ENCODE measurements around the gene PIK3CD.
A peak's percentile ranks its signal among the peaks of the same experiment; 100 is the strongest.
"Not testable (repeated sequence)": the region's sequence is repeated elsewhere in the genome, so short reads cannot be mapped to it uniquely, and the experiment has no call there.

Gene PIK3CD

DNA sequence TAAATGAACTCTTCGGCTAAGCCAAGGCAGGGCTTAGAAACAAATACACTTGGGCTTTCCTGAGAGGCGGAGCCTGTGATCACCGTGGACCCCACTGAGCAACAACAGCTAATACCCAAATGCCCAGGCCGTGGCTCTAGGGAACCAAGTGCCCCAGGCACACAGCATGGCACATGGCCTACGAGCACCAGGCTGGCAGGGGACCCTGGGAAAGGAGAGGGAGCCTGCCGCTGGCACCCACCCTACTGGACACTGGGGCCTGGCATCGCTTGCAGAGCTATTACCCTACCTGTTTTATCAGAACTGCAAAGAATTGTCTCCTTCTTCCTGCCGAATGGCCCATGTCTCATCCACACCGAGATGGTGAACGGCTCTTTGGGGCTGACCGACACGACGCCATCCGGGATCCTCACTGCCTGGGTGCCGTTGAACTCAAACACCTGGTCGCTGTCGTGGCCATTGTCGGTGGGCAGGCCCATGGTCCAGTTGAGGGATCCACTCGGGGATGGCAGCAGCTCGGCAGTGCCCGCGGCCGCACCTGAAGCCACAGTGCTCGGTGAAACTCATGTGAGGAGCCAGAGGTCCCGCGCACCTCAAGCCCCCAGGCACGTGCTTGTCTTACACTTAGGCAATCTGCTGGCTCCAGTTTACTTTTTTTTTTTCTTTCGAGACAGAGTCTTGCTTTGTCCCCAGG, 92.7 kb downstream of the PIK3CD start:
- no peak for DNase-seq

DNA sequence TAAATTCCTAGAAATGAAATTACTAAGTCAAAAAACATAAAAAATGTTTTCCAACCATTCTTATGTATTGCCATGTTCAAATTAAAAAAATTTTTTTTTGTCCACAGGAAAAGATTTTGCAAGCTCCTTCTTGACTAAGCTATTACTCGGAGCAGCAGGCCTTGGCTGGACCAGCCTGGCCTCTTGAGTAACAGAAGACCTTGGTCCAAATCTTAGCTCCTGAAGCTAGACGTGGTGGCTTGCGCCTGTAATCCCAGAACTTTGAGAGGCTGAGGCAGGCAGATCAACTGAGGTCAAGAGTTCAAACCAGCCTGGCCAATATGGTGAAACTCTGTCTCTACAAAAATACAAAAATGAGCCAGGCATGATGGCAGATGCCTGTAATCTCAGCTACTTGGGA, 94.7 kb downstream of the PIK3CD start:
- no peak for DNase-seq

DNA sequence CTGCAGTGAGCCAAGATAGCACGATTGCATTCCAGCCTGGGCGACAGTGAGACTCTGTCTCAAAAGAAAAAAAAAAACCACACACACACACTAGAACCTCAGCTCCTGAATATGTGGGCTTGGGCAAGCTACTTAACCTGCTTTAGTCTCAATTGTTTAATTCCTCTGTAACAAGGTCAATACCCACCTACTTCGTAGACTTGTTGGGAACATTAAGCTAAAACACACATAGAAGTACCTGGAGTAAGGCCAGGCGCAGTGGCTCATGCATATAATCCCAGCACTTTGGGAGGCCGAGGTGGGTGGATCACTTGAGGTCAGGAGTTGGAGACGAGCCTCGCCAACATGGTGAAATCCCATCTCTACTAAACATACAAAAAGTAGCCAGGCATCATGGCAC, 95.1 kb downstream of the PIK3CD start:
- DNase-seq, result no peak

DNA sequence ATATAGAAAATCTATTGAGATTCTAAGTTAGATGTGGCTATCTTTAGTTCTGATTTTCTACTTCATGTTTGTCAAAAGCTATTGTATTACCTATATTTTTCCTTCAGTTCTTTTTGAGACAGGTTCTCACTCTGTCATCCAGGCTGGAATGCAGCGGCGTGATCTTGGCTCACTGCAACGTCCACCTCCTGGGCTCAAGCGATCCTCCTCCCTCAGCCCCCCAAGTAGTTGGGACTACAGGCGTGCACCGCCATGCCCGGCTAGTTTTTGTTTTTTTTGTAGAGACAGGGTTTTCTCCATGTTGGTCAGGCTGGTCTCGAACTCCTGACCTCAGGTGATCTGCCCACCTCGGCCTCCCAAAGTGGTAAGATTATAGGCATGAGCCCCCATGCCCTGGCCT, 96.9 kb downstream of the PIK3CD start:
- not testable (repeated sequence) for DNase-seq

DNA sequence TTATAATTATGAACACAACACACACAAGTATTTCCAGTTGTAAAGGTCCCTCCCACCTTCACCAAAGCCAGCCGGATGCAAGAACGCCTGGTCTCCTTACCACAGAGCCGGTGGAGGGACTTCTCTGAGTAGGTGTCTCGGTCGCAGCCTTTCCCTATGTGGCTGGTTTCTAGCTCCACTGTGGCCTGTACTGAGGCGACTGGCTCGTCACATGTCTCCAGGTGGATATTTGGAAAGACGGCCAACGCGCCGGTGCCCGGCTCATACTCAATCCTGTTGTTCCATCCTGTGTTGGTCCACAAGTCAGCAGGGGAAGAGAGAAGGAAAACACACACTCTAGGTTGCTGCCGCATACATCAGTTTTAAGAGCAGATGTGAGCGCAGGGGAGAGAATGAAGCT, 97.8 kb downstream of the PIK3CD start:
- DNase-seq, result no peak

DNA sequence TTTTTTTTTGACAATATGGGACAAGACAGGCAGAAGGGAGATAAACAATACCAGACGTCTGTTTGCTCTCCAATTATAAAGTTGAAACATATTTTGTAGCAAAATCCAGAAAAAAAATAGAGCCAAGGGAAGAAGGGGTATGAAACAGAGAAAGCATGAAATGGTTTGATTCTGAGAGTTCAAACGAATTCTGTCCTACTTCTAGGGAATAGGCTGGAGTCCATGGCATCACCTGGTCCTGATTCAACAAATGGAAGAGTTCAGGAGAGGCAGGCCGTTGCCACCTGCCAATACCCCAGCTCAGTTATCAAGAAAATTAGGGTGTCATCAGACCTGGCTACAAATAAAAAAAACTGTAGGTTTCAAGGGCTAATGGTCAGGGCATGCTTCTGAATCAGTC, 100.4 kb downstream of the PIK3CD start:
- no peak for DNase-seq

DNA sequence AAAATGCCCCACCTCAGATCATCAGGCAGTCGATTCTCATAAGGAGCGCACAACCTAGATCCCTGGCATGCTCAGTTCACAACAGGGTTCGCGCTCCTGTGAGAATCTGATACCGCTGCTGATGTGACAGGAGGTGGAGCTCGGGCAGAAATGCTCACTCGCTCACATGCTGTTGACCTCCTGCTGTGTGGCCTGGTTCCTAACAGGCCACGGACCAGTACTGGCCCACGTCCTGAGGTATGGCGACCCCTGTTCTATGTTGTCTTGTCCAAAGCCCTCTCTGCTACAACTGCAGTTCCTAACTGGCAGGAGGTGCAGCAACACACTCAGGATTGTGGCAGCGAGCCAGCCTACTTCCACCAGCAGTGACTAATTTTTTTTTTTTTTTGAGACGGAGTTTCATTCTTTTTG, 101.6 kb downstream of the PIK3CD start:
- no peak for DNase-seq

DNA sequence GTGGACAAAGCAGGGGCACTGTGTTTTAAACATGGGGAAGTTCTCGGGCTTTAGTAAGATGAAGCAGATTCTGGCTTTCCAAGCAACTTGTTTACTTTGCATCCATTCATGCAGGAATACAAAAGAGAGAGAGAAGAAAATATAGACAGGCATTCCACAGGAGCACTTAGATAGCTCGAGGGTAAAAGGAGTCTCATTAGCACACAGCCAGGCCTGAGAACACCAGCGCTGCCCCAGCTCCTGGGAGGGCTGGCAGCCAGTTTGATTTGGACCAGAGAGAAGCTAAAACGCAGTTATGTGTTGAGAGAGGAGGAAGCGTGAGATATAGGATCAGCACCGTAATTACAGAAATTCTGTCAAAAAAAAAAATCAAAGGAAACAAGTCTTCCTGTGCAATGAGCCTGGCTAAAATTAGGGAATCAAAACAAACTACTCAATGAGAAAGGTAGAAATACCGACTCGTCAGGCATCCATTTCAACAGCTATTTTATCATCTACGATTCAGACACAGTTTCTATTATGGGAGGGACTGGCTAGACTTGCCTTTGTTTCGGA, 104.0 kb downstream of the PIK3CD start:
- no peak for DNase-seq

DNA sequence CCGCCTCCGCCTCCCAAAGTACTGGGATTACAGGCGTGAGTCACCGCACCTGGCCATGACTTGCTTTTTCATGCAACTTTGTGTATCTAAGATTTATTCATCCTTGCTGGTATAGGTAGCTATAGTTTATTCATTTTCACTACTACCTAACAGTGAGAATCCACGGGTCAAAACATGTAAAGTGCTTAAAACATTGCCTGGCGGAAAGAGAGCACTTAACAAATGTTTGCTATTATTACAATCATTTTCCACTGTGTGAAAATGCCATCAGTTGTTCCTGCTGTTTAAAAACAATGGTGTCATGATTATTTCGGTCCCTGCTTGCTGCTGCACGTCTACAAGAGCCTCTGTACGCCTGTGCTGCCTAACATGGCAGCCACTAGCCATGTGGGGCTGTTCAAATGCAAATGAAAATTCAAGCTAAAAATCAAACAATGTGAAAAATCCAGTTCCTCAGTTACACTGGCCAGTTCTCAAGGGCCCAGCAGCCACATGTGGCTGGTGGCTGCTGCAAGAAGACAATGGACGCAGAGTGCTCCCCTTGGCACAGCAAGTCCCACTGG, 107.1 kb downstream of the PIK3CD start:
- DNase-seq, result no peak

DNA sequence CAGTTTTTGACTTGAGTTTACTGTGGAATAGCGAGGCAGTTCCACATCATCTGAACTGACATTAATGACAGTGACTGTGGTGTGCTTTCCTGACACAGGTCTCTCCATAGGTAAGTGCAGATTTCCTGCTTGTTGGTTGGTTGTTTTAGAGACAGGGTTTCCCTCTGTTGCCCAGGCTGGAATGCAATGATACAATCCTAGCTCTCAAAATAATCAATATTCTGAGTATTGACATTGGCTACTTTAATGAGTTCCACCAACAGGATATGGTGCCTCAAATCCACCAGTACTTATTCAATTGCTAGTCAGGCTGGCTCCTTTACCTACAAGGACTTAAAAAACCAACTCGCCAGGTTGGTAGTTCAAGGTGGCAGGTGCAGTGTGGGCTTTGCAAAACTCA, 108.4 kb downstream of the PIK3CD start:
- DNase-seq, result no peak

DNA sequence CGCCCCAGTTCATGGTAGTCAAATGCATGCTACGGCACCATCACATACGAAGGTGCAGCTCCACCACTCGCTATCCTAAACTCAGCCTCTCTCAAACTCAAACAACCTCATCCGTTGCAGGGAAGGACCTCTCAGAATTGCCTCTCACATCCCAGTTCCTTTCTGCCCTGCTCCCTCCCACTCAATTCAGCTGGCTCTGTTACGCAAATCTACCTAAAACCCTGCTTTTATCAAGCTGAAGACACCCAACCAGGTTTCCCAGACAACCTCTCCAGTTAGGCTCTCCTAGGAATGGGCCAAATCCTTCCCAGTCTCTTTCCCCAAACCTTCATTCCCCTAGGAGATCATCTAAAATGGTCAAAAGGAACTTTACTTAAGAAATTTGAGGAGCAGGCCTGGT, 109.3 kb downstream of the PIK3CD start:
- no peak for DNase-seq

DNA sequence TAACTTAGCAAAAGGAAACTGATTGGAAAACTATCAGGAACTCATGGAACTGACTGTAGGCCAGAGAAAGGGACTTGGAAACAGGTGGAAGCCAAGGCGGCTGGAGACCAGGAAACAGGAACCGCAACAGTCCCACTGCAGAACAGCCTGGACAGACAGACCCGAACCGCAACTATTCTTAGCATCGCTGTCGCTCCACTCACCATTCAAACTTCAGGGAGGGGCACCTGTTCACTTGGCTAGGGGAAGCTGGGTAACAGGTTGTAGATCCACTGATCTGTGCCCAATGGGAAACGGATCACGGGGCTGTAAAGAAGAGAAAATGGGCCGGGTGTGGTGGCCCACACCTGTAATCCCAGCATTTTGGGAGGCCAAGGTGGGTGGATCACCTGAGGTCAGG, 110.3 kb downstream of the PIK3CD start:
- no peak for DNase-seq

DNA sequence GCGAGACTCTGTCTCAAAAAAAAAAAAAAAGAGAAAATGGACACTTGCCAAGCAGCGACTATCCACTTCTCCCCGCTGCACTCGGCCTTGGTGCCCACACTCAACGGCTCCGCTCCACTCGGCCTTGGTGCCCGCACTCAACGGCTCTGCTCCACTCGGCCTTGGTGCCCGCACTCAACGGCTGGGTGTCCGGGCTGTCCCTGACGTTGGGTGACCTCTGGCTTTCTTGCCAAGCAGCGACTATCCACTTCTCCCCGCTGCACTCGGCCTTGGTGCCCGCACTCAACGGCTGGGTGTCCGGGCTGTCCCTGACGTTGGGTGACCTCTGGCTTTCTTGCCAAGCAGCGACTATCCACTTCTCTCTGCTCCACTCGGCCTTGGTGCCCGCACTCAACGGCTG, 110.9 kb downstream of the PIK3CD start:
- not testable (repeated sequence) for DNase-seq

DNA sequence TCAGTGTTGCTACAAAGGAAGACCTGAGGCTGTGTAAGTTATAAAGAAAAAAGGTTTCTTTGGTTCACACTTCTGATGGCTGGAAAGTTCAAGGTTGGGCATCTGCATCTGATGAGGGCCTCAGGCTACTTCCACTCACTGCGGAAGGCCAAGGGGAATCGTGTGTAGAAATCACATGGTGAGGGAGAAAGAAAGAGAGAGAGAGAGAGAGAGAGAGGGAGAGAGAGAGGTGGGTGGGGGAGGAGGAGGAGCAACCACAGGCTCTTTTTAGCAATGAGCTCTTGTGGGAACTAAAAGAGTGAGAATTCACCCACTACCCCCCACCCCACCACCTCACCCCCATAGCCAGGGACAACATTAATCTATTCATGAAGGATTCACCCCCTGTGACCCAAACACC, 112.4 kb downstream of the PIK3CD start:
- no peak for DNase-seq

DNA sequence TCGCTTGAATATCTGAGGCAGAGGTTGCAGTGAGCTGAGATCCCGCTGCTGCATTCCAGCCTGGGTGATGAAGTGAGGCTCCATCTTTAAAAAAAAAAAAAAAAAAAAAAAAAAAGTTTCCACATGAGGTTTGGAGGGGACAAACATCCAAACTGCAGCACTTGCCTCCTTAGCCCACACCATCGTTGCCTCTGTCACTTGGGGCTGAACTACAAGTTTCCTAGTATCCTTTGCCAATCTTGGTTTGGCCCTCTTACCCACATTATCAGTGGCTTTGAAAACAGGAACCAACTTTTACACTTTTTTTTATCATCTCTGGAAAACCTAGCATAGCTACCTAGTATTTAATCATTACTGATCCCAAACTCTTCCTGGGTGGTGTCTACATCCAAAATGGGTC, 113.0 kb downstream of the PIK3CD start:
- no peak for DNase-seq

DNA sequence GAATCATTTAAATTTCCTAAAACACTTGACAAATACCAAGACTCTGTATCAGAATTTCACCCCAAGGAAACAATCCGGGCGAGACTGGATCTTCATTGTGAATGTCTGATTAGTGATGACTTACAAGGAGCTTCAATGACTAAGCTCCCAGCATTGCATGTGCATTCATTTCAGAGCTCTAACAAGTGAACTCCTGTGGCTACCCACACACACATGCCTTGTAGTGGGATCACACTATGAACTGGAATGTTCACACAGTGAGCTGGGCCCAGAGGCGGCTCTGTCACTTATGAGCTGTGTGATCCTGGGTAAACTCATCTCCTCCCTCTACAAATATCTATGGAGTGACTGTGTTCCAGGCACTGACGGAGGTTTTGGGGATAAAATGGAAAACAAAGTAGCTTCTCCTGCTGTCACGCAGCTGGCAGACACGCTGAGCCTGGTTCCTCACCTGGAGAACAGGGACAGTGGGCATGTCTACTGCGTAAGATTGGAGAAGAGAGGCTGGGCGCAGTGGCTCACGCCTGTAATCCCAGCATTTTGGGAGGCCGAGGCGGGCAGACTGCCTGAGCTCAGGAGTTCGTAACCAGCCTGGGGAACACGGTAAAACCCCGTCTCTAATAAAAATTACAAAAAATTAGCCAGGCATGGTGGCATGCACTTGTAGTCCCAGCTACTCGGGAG, 115.4 kb downstream of the PIK3CD start:
- DNase-seq, result no peak

DNA sequence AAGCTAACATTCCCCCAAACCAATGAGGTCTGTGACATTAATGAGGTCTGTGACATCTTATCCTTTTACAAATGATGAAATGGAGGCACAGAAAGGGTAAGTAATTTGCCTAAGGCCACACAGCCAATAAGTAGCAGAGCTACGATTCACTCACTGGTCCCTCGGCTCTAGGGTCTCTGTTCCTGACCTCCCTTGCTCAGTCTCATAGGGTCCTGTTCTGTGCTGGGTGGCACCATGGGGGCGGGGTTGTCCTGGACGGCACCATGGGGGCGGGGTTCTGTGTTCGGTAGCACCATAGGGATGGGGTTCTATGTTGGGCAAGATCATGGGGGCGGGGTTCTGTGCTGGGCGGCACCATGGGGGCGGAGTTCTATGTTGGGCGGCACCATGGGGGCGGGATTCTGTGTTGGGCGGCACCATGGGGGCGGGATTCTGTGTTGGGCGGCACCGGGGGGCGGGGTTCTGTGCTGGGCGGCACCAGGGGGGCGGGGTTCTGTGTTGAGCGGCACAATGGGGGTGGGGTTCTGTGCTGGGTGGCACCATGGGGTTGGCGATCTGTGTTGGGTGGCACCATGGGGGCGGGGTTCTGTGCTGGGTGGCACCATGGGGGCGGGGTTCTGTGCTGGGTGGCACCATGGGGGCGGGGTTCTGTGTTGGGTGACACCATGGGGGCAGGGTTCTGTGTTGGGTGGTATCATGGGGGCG, 116.6 kb downstream of the PIK3CD start:
- peak; percentile 6 for DNase-seq

DNA sequence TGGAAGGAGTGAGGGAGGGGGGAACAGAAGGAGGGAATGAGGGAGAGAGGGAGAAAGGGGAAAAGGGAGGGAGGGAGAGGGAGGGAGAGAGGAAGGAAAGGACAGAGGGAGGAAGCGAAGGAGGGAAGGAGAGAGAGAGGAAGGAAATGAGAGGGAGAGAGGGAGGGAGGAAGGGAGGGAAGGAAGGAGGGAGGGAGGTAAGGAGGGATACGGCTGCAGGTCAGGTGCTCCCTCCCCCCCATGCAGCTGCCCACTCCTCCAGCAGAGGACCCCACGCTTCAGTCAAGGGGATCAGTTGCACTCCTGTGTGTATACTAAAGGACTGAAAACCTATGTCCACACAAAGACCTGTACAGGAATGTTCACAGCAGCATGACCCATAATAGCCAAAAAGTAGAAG, 117.5 kb downstream of the PIK3CD start:
- no peak for DNase-seq

DNA sequence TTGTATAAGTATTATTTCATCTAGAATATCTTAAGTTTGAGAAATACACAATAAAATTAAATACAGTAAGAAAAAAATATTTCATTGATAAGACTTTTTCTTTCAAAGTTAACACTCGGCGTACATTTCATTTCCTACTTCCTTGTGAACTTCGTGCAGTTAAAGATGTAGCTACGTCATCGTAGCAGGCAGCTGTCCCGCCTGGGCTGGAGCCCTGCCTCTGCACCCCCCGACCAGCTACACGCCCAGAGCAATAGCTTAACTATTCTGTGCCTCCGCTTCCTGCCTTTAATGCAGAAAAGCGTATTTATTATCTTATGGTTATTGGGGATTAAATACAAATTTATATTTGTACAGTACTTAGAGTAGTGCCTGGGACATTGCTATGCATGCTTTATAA, 118.8 kb downstream of the PIK3CD start:
- DNase-seq, result no peak

DNA sequence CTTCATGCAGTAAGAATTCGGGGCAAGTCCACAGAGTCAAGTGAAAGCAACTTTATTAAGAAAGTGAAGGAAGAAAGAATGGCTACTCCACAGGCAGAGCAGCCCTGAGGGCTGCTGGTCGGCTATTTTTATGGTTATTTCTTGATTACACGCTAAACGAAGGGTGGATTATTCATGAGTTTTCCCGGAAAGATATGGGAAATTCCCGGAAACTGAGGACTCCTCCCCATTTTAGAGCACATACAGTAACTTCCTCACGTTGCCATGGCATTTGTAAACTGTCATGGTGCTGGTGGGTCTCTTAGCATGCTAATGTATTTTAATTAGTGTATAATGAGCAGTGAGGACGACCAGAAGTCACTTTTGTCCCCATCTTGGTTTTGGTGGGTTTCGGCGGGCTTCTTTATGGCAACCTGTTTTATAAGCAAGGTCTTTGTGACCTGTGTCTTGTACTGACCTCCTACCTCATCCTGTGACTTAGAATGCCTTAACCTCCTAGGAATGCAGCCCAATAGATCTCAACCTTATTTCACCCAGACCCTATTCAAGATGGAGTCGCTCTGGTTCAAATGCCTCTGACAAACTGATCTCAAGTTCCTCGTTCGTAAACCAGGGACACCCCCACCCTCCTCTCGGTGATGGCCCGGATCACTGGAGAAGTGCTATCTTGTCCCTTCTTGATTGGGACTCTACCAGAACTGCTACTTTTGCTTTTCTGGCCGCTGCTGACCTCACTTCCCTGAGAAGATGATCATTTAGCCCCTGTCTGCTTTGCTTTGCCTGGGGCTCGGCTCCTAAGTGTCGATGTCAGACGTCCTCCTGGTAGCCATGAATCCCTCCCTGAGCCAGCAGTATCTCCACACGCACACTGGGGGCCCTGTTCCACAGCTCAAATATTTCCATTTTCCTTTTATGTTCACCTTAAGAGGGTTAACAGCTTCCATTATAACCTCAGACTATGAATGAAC, 123.5 kb downstream of the PIK3CD start:
- no peak for DNase-seq

DNA sequence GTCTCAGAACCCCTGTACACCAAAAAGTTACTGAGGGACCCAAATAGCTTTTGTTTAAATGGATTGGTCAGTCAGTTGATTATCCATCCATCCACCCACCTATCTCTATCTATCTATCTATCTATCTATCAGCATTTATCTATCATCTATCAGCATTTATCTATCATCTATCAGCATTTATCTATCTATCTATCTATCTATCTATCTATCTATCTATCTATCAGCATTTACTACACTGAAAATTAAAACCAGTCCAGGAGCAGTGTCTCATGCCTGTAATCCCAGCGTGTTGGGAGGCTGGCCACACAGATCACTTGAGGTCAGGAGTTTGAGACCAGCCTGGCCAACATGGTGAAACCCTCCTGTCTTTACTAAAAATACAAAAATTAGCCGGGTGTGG, 125.2 kb downstream of the PIK3CD start:
- DNase-seq, result no peak

Data from stimulated activated CD4-positive, alpha-beta T cell treated with anti-CD3 and anti-CD28 coated beads, Interleukin-4, amount 100 ng/mL, for 1 hour (primary cell).